NCI-H2227 (cell line): ENCODE data around the gene PTH2R.
"Not testable (repeated sequence)": the region's sequence is repeated elsewhere in the genome, so short reads cannot be mapped to it uniquely, and the experiment has no call there.

Source experiments
- DNase-seq: peaks from one replicate; lab custom pipeline; 2025; ENCODE audit not compliant: unreplicated experiment; lab: John Stamatoyannopoulos, UW

PTH2R gene

DNA sequence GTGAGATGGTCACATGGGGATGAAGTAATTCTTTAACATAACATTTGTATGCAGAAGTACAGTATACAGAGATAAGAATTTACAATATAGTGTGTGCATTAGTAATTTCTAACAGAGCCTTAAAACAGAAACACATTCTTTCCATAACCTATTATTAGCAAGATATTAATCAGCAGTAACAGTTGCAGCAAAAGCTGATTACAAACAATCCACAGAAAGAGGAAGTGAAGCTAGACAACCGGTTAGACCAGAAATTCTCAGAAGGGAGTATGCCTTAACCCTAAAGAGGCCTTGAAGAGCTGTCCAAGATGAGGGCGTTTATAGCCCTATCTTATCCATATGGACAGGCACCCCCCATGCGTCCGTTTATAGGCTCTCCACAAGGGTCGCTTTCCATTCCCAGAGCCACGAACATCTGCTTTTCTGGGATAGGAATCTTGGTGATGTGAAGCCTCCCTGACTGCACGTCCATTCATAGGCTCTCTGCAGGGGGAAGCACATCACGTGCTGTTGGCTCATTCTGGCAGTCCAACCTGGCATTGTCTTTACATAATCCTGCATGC is 75.9 kb downstream of the PTH2R start:
- not testable (repeated sequence) for DNase-seq

DNA sequence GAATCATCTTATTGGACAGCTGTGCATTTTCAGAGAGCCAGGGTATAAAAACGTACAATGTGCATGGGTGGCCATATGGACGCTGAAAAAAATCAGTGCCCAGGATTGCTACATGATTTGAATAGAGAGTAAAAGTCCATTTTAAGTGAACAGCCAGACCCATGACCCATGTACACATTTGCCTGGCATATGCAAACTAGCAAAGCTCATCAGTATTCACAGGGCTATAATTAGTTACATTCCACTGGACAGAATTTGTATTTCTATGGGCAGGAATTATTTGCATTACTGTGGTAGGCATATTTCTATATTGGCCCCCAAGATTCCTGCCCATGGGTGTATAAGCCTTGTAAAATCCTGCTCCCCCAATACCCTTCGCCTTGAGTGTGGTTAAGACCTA is 78.8 kb downstream of the PTH2R start:
- DNase-seq: no peak

DNA sequence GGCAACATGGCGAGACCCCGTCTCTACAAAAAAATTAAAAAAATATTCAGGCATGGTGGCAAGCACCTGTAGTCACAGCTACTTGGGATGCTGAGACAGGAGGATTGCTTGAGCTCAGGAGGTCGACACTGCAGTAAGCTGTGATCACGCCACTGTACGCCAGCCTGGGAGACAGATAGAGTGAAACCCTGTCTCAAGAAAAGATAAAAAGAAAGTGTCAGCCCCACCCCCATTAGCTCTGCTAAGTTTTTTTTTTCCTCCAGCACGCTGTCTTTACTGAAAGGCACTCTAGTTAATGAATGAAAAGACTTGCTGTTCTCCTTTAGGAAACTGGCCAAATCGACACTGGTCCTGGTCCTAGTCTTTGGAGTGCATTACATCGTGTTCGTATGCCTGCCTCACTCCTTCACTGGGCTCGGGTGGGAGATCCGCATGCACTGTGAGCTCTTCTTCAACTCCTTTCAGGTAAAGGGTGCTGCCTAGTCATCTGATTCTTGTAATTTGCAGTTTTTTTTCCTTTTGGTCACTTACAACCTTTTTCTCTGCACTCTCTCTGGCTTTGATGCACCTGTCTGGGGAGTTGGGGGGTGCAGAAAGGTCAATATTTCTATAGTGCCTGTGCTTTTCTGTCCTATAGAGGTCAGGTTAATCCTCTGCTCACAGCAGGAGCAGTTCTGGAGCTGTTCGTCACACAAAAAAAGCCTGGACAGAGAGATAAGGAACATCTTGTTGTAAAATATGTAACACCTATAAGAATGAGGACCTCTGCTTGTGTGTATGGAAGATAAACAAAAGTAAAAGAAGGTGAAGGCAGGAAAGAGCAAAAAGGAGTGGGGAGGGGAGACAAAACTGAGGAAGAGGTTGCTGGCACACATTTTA is 82.3 kb downstream of the PTH2R start:
- DNase-seq: peak; percentile 22

DNA sequence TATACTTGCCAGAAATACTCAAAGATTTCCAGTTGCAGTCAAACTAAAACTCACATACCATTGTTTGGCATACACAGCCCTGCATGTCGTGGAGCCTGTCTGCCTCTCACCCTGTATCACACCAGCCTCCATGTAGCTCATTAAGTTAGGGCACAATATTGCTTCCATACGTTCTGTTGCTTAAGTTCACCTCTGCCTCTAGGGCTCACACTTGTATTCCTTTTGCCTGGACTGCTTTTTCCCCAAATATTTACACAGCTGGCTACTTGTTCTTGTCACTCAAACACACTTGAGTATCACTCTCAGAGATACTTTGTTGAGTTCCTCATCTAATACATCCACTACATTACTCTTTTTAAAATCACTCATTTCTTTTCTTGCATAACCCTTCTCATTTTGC is 83.1 kb downstream of the PTH2R start:
- DNase-seq: peak; percentile 33

DNA sequence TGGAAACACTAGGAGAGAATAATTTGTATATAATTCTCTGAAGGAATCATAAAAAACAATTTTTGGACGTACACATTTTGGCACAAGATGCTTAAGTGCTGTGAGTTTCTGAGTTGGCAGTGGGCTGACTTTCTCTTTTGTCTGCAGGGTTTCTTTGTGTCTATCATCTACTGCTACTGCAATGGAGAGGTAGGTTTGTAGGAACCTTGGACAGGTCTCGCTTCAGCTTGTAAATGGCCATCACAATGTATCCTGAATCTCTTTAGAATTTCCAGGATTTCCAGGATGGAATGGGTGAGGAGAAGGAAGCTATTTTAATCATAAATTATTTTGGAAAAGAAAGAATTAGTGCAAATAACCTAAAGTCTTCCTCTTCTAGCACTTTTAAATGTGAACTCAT is 83.9 kb downstream of the PTH2R start:
- no peak for DNase-seq

DNA sequence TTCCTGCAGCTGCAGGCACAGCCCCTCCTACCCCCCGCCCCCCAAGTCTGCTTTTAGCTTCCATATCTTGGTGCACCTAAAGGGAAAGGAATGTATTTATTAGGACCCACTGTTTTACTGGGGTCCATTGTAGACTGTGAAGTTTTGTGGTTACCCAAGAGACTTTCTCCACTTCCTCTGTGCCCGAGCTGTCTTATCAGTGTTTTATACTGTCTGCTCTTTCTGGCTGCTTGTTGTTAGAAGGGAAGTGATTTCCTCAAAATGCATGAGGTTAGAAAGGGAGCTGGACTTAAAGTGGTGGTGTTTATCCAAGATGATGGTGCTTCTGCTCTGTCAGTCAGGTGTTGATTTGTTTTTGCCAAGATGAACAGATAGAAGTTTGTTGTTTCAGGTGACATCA is 85.0 kb downstream of the PTH2R start:
- no peak for DNase-seq

DNA sequence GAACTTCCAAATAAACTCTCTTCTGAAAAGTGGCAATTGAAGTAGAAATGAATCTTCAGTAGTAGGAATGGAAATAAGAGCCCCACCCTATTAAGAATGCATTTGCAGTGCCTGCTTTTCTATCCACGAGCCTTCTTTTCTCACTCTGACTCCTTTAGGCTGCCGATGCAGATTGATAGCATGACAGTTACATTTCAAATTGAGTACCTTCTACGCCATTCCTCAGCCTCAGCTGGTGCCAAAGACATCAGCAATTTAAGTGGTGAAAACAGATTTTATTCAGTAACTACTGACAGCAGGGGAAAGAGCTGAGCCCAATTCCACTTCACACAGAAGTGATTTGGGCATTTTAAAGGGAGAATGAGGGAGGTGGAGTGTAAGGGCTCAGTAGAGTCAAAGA is 85.5 kb downstream of the PTH2R start:
- no peak for DNase-seq

DNA sequence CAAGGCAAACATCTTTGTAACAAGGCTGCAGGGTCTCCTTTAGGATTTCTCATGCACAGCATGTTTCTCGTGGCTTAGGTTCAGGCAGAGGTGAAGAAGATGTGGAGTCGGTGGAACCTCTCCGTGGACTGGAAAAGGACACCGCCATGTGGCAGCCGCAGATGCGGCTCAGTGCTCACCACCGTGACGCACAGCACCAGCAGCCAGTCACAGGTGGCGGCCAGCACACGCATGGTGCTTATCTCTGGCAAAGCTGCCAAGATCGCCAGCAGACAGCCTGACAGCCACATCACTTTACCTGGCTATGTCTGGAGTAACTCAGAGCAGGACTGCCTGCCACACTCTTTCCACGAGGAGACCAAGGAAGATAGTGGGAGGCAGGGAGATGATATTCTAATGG is 86.6 kb downstream of the PTH2R start:
- DNase-seq: no peak

DNA sequence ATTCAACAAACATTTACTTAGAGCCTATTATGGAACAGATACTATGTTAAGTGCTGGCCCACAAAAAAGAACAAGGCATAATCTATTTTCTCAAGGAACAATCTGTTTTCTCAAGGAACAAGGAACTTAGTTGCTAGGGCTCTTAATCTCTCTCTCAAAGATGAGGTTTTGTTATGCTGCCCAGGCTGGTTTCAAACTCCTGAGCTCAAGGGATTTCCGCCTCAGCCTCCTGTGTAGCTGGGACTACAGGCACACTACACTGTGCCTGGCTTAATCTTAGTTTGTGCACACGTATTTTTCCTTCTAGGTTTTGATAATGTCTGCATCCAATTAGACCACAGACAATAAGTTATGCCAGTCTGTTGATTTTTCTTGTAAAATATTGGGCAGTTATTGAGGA is 89.5 kb downstream of the PTH2R start:
- no peak for DNase-seq

DNA sequence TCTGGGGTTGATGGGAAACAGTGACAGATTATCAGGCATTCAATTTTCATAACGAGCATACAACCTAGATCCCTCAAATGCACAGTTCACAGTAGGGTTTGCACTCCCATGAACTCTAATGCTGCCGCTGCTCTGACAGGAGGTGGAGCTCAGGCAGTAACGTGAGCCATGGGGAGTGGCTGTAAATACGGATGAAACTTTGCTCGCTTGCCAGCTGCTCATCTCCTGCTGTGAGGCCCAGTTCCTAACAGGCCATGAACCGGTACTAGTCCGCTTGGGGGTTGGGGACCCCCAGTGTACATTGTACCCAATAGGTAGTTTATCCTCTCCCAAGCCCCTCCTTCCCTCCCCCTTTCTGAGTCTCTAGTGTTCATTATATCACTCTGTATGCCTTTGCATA is 94.6 kb downstream of the PTH2R start:
- DNase-seq: peak; percentile 50

DNA sequence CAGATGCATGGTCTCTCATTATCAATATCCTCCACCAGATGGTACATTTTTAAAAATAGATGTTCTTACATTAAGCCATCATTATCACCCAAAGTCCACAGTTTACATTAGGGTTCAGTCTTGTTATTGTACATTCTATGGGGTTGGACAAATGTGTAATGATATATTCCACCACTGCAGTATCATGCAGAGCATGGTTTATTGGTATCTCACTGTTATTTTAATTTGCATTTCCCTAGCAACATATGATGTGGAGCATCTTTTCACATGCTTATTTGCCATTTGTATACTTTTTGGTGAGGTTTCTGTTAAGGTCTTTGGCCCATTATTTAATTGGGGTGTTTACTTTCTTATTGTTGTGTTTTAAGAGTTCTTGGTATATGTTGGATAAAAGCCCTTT is 95.7 kb downstream of the PTH2R start:
- no peak for DNase-seq

DNA sequence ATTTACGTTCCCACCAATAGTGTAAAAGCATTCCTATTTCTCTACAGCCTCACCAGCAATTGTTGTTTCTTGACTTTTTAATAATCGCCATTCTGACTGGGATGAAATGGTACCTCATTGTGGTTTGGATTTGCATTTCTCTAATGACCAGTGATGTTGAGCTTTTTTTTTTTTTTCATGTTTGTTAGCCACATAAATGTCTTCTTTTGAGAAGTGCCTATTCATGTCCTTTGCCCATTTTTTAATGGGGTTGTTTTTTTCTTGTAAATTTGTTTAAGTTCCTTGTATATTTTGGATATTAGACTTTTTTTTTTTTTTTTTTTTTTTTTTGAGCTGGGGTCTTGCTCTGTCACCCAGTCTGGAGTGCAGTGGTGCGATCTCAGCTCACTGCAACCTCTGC is 98.8 kb downstream of the PTH2R start:
- DNase-seq: not testable (repeated sequence)

DNA sequence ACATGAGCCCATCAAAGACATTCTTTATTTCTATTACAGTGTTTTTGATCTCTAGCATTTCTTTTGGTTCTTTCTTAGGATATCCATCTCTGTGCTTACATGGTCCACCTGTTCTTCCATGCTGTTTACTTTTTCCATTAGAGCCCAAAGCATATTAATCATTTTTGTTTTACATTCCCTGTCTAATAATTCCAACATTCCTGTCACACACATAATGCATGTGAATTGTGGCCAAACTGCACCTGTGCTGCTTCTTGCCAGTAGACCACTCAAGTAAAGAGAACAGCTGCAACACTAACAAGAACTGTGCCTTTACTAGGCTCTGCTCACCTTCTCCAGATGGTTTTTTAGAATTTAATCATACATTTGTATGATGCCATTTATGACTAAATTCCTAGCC is 103.0 kb downstream of the PTH2R start:
- no peak for DNase-seq

DNA sequence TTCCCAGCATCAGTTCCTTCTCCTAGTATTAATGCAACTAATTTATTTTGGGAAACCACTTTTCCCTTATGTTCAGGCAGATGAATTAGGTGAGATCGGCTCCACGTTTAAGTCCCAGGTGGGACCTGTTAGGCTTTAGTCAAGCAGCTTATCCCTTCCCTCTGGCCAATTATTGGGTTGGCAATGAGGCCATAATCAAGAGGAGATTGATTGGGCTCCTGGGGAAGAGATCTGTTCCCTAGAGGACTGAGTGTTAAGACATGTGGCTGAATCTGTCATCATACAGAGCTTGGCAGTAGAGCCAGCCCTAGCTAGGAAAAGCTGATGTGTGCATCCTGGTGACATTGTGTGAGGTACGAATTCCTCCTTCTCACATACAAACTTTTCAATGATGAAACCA is 104.4 kb downstream of the PTH2R start:
- no peak for DNase-seq

DNA sequence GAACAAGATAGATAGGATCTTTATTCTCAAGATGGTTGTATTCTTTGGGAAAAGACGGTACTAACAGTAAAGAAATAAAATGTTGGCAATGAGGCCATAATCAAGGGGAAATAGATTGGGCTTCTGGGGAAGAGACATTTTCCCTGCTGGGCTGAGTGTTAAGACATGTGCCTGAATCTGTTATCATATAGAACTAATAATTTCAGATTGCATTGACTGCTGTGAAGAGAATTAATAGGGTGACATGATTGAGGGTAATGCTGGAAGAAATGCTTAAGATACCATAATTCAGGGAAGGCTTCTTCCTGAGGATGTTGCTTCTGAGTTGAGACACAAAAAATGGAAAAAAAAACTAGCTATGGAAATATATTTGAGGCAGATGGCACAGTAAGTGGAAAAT is 105.0 kb downstream of the PTH2R start:
- no peak for DNase-seq

DNA sequence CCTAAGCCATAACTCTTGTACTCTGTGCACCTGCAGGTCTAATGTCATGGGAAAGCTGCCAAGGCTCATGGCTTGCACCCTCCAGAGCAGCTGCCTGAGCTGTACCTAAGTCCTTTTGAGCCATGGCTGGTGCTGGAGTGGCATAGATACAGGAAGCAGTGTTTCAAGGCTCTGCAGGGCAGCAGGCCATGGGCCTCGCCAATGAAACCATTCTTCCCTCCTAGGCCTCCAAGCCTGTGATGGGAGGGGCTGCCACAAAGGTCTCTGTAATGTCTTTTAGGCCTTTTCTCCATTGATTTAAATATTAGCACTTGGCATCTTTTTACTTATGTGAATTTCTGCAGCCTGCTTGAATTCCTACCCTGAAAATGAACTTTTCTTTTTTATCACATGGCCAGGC is 108.5 kb downstream of the PTH2R start:
- DNase-seq: no peak

DNA sequence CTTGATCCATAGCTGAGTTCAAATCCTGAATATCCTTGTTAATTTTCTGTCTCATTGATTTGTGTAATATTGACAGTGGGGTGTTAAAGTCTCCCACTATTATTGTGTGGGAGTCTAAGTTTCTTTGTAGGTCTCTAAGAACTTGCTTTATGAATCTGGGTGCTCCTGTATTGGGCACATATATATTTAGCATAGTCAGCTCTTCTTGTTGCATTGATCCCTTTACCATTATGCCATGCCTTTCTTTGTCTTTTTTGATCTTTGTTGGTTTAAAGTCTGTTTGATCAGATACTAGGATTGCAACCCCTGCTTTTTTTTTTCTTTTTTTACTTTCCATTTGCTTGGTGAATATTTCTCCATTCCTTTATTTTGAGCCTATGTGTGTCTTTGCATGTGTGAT is 116.5 kb downstream of the PTH2R start:
- not testable (repeated sequence) for DNase-seq

DNA sequence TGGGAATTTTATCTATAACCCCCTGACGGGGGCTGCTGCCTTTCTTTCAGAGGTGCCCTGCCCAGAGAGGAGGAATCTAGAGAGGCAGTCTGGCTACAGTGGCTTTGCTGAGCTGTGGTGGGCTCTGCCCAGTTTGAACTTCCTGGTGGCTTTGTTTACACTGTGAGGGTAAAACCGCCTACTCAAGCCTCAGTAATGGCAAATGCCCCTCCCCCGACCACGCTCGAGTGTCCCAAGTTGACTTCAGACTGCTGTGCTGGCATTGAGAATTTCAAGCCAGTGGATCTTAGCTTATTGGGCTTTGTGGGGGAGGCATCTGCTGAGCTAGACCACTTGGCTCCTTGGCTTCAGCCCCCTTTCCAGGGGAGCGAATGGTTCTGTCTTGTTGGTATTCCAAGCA is 118.6 kb downstream of the PTH2R start:
- not testable (repeated sequence) for DNase-seq

DNA sequence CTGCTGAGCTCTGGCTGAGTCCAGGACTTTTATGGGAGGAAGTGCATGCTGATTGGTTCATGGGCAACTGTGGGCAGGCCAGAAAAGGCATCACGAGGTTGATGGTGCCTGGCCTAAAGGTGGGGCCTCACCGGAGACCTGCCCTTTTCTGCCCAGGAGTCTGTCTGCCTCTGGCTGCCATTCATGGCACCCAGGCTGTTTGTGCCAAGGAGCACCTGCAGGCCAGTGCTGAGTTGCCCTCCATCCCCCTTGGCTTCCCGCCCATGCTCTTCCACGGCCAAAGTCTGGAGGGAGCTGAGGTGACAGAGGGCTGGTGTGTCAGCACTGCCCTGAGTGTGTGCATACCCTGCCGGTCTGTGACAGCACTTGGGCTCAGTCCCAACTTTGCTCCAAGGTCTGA is 123.2 kb downstream of the PTH2R start:
- no peak for DNase-seq

DNA sequence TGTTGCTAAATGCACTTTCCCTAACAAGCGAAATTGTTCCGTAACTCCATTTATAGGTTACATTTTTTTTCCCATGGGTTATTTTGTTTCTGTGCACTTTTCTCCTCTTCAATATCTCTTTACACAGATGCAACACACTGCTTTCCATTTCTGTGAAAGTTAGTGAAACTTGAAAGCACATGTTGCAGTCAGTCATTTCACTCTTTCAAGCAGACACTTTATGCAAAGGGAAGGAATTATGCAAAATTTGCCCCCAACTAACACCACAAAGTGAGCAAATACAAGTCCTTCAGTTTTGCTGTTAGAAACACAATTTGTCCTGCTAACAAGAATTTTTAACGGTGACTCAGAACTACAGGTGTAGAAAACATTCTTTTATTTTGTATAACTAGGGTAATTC is 124.8 kb downstream of the PTH2R start:
- no peak for DNase-seq

DNA sequence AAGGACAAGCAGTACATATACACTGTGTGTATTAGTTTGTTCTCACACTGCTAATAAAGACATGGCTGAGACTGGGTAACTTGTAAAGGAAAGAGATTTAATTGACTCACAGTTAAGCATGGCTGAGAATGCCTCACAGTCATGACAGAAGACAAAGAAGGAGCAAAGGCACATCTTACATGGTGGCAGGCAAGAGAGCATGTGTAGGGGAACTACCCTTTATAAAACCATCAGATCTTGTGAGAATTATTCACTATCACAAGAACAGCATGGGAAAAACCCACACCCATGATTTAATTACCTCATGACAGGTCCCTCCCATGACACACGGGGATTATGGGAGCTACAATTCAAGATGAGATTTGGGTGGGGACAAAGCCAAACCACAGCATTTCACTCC is 129.0 kb downstream of the PTH2R start:
- not testable (repeated sequence) for DNase-seq

DNA sequence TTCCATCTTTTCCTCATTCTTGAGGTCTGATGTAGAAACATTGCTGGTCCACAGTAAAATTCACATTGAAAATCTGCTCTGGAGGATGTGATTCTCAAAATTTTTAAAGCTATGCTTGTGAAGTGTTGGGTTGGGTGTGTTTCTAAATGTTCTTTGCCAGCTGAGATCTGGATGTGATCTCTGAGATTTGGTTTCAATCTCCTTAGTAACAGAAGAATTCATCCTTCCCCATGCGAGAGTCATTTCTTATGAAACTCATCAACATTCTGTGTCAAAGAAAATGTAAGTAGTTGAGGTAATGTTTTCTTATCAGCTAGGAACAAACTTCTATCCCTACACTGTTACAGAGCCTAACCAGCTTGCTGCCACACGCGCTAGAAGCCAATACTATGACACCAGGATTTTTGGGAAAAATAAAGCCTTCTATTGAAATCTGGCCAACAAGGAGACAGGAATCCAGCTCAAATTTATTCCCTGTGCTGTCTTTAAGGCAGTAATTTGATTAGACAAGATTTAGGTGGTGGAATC is 134.9 kb downstream of the PTH2R start:
- DNase-seq: no peak
